Effector CD4-positive, alpha-beta T cell (primary cell): Measurements from ENCODE around the gene TMEM50A.
"Not testable (repeated sequence)": the region's sequence is repeated elsewhere in the genome, so short reads cannot be mapped to it uniquely, and the experiment has no call there.

ENCODE experiments used
- DNase-seq: peaks from one replicate; pipeline ENCODE4 v3.0.0-alpha.2; 2020

The TMEM50A gene

GRCh38 chr1:25388691-25389090, 50.6 kb downstream of the TMEM50A start:
- not testable (repeated sequence) for DNase-seq

GRCh38 chr1:25389721-25390120, 51.6 kb downstream of the TMEM50A start:
- DNase-seq, result not testable (repeated sequence)

GRCh38 chr1:25392841-25393240, 54.7 kb downstream of the TMEM50A start:
- no peak for DNase-seq

GRCh38 chr1:25397549-25397948, 59.4 kb downstream of the TMEM50A start:
- not testable (repeated sequence) for DNase-seq

GRCh38 chr1:25398079-25398478, 59.9 kb downstream of the TMEM50A start:
- not testable (repeated sequence) for DNase-seq

- not testable (repeated sequence) for DNase-seq
These were observed 65.0 kb downstream of the TMEM50A start for GRCh38 chr1:25402947-25403803.

GRCh38 chr1:25405731-25406305, 67.7 kb downstream of the TMEM50A start:
- DNase-seq, result not testable (repeated sequence)

- not testable (repeated sequence) for DNase-seq
These were observed 71.7 kb downstream of the TMEM50A start for GRCh38 chr1:25409641-25410427.
